ENCODE data around the gene TIPRL.

TIPRL gene

DNA sequence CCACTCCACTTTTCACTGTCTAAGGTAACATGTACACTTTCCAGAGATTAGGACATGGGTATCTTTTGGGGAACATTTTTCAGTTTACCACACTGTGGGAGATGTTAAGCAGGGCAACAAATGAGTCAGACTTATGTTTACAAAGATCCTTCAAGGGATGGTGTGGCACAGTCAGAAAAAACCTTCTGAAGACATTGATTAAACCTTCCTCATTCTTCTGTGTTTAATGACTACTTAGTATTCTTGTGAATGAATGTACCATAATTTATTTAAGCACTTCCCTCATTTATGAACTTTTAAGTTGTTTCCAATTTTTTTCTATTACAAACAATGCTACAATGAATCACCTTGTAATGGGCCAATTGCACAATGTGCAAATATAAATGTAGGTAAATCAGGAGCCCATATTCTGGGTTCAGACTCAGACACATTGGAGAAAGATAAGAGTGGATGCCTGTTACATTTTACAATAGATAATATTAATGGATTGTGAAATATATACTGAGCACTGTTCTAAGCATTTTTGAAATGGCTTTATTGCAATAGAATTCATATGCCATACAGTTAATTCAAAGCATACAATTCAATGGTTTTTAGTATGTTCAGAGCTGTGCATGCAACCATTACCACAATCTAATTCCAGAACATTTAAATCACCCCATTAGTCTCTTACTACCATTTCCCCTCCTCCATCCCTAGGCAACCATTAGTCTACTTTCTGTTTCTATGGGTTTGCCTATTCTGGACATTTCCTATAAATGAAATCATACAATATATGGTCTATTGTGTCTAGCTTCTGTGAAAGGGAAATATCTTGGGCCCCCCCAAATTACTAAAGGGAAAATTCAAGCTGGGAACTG, 45.1 kb downstream of the TIPRL start:
- H3K27ac ChIP-seq (ENCODE audit: low read depth, low read length), result no peak overlapping the region
- no peaks in the 10 kb centered on the region for H3K27me3 ChIP-seq (ENCODE audit: control insufficient read depth, insufficient read depth, low read length)
- H3K36me3 ChIP-seq (ENCODE audit: control insufficient read depth, insufficient read depth, low read length), result no peaks in the 10 kb centered on the region
- no peak overlapping the region for H3K4me3 ChIP-seq (ENCODE audit: low read length)
- no peak overlapping the region for H3K9ac ChIP-seq (ENCODE audit: low read length)
- peaks cover 8% of the 10 kb centered on the region for H3K4me1 ChIP-seq (ENCODE audit: control insufficient read depth, insufficient read depth, low read length)

DNA sequence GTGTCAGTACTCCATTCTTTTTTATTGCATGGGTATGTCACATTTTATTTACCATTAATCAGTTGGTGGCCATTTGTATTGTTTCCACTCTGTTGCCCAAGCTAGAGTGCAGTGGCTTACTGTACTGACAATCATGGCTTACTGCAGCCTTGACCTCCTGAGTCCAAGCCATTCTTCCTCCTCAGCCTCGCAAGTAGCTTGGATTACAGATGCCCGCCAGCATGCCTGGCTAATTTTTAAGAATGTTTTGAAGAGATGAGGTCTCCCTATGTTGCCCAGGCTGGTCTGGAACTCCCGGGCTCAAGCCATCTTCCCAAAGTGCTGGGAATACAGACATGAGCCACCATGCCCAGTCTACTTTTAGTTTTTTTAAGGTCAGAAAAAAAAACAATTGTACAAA, 46.2 kb downstream of the TIPRL start:
- no peak overlapping the region for H3K27ac ChIP-seq (ENCODE audit: low read depth, low read length)
- H3K9ac ChIP-seq (ENCODE audit: low read length), result no peak overlapping the region
- peaks cover 4% of the 10 kb centered on the region for H3K36me3 ChIP-seq (ENCODE audit: control insufficient read depth, insufficient read depth, low read length)
- no peaks in the 10 kb centered on the region for H3K27me3 ChIP-seq (ENCODE audit: control insufficient read depth, insufficient read depth, low read length)
- H3K4me3 ChIP-seq (ENCODE audit: low read length), result peak overlapping the region; percentile 90
- peaks cover 16% of the 10 kb centered on the region for H3K4me1 ChIP-seq (ENCODE audit: control insufficient read depth, insufficient read depth, low read length)

GRCh38 chr1:168225476-168226190, 46.9 kb downstream of the TIPRL start, which contains the start of gene SFT2D2:
TSS of gene SFT2D2 (plus strand) at chr1:168226004. CDS start at chr1:168226080, 76 bp downstream.
- Histone ChIP-seq H3K36me3 (ENCODE audit: control insufficient read depth, insufficient read depth, low read length) (peaks cover 4% of the 10 kb centered on the region), H3K27ac (ENCODE audit: low read depth, low read length) (peak within 1 kb of the TSS; percentile 83), H3K9ac (ENCODE audit: low read length) (peak within 1 kb of the TSS; percentile 80), H3K4me3 (ENCODE audit: low read length) (peak within 1 kb of the TSS; percentile 90), H3K4me1 (ENCODE audit: control insufficient read depth, insufficient read depth, low read length) (peaks cover 16% of the 10 kb centered on the region), H3K27me3 (ENCODE audit: control insufficient read depth, insufficient read depth, low read length) (no peaks in the 10 kb centered on the region)

- Histone ChIP-seq H3K4me1 (ENCODE audit: control insufficient read depth, insufficient read depth, low read length) (peaks cover 16% of the 10 kb centered on the region), H3K9ac (ENCODE audit: low read length) (no peak overlapping the region), H3K4me3 (ENCODE audit: low read length) (peak overlapping the region; percentile 90)
These were observed 48.9 kb downstream of the TIPRL start for GRCh38 chr1:168227620-168228019.

GRCh38 chr1:168229893-168230292, 51.1 kb downstream of the TIPRL start:
- Histone ChIP-seq H3K9ac (ENCODE audit: low read length) (no peak overlapping the region), H3K36me3 (ENCODE audit: control insufficient read depth, insufficient read depth, low read length) (peaks cover 12% of the 10 kb centered on the region), H3K27ac (ENCODE audit: low read depth, low read length) (no peak overlapping the region), H3K27me3 (ENCODE audit: control insufficient read depth, insufficient read depth, low read length) (no peaks in the 10 kb centered on the region), H3K4me1 (ENCODE audit: control insufficient read depth, insufficient read depth, low read length) (peaks cover 16% of the 10 kb centered on the region), H3K4me3 (ENCODE audit: low read length) (peak overlapping the region; percentile 0)

More at GRCh38 chr1:168227620-168228019, 48.9 kb downstream of the TIPRL start:
- peak overlapping the region; percentile 83 for H3K27ac ChIP-seq (ENCODE audit: low read depth, low read length)
- H3K36me3 ChIP-seq (ENCODE audit: control insufficient read depth, insufficient read depth, low read length), result peaks cover 10% of the 10 kb centered on the region
- no peaks in the 10 kb centered on the region for H3K27me3 ChIP-seq (ENCODE audit: control insufficient read depth, insufficient read depth, low read length)

GRCh38 chr1:168230709-168231108, 51.9 kb downstream of the TIPRL start:
- Histone ChIP-seq H3K27ac (ENCODE audit: low read depth, low read length) (no peak overlapping the region), H3K4me1 (ENCODE audit: control insufficient read depth, insufficient read depth, low read length) (peaks cover 16% of the 10 kb centered on the region), H3K9ac (ENCODE audit: low read length) (no peak overlapping the region), H3K36me3 (ENCODE audit: control insufficient read depth, insufficient read depth, low read length) (peaks cover 17% of the 10 kb centered on the region), H3K4me3 (ENCODE audit: low read length) (no peak overlapping the region), H3K27me3 (ENCODE audit: control insufficient read depth, insufficient read depth, low read length) (no peaks in the 10 kb centered on the region)

DNA sequence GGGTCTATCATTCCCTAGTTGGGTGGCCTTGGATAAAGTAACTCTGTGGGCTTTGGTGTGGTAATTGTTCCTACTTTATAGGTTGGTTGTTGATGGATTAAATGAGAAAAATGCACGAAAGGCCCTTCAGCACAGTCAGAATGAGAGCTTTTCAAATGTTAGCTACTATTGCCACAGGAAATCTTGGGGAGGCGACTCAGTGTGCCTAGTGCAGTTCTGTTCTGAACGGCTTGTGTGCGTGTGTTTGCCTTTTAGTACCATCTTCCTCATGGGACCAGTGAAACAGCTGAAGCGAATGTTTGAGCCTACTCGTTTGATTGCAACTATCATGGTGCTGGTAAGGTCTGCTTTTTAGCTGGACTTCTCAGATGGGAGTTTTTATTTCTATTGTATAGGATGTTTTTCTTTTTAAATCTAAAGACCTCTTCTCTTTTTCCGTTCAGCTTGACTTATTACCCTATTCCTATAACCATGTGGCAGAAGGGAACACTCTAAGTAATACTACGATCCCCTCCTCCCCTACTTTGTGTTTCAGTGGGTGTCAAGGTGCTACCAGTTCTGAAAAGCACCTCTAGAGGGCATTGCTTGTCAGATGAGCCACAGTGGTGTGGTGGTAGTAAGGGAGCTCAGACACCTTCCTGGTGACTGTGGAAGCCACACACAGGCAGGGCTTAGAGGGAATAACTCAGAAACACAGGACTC, 56.2 kb downstream of the TIPRL start:
- no peaks in the 10 kb centered on the region for H3K4me1 ChIP-seq (ENCODE audit: control insufficient read depth, insufficient read depth, low read length)
- H3K9ac ChIP-seq (ENCODE audit: low read length), result no peak overlapping the region
- no peak overlapping the region for H3K27ac ChIP-seq (ENCODE audit: low read depth, low read length)
- H3K27me3 ChIP-seq (ENCODE audit: control insufficient read depth, insufficient read depth, low read length), result no peaks in the 10 kb centered on the region
- H3K4me3 ChIP-seq (ENCODE audit: low read length), result no peak overlapping the region
- peaks cover 15% of the 10 kb centered on the region for H3K36me3 ChIP-seq (ENCODE audit: control insufficient read depth, insufficient read depth, low read length)

DNA sequence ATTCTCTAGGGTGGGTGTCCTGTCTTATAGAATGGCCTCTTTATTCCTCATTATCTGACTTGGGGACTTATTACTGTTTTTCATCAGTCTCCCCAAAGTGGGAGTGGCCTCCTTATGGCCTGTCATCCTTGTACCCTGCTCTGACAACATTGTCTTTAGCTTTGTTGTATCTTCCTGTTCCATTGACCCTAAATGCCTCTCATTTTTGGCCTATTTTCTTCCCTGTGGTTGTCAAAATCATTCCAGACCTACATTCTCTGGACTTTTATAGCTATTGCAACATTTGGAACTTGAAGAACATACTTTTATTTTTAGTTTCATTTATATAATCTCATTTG, 56.8 kb downstream of the TIPRL start:
- no peaks in the 10 kb centered on the region for H3K4me1 ChIP-seq (ENCODE audit: control insufficient read depth, insufficient read depth, low read length)
- peaks cover 15% of the 10 kb centered on the region for H3K36me3 ChIP-seq (ENCODE audit: control insufficient read depth, insufficient read depth, low read length)
- H3K9ac ChIP-seq (ENCODE audit: low read length), result no peak overlapping the region
- no peaks in the 10 kb centered on the region for H3K27me3 ChIP-seq (ENCODE audit: control insufficient read depth, insufficient read depth, low read length)
- no peak overlapping the region for H3K27ac ChIP-seq (ENCODE audit: low read depth, low read length)
- no peak overlapping the region for H3K4me3 ChIP-seq (ENCODE audit: low read length)

DNA sequence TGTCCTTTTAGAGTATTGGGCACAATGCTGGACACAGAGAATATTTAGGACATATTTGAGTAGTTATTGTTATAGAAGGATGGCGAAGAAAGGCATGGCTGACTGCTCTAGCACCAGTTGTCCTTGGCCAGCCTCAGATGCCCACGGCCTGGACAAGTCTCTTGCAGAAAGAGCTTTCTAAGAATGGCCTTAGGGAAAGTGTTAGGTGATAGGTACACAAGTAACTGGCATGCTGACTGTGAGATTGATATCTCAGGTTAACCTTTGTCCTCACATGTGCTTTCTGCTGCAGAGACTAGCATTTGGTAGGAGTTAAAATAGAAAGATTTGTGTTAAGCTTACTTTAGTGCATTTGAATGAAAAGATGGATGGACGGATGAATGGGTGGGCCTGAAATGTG, 57.2 kb downstream of the TIPRL start:
- Histone ChIP-seq H3K27ac (ENCODE audit: low read depth, low read length) (no peak overlapping the region), H3K27me3 (ENCODE audit: control insufficient read depth, insufficient read depth, low read length) (no peaks in the 10 kb centered on the region), H3K4me1 (ENCODE audit: control insufficient read depth, insufficient read depth, low read length) (no peaks in the 10 kb centered on the region), H3K9ac (ENCODE audit: low read length) (no peak overlapping the region), H3K36me3 (ENCODE audit: control insufficient read depth, insufficient read depth, low read length) (peaks cover 15% of the 10 kb centered on the region), H3K4me3 (ENCODE audit: low read length) (no peak overlapping the region)

DNA sequence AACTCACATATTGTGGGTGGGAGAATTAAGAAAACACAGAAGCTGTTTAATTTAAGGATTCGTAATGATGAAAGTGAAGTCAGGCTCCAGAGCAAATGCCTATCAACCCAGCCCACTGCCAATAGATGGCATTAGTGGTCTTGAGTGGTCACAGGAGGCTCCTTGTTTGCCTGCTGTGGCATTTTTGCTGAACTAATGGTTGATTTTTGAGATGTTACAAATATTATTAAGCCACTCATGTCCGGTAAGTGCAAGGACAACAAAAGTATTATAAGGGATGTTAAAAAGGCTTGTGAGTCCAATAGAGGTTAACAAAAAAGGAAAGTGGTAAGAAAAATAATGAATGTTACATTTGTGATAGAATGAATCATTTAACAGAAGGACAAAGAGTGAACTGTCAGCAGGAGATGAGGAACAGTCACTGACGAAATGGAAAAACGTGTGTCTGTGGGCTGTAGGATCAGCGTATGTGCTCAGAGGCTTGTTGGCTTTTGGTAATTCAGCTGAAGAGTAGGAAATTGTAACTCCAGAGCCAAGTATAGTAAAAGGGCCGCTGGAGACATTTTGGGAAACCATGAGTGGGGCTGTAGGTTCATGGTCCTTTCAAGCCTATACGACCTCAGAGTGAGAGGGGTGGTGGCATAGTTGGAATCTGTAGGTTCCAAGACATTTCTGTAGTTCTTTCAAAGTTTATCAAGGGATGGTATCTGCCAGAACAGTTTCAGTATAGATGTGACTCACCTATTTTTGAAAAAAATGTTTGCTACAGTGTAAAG, 58.3 kb downstream of the TIPRL start:
- no peaks in the 10 kb centered on the region for H3K27me3 ChIP-seq (ENCODE audit: control insufficient read depth, insufficient read depth, low read length)
- no peak overlapping the region for H3K9ac ChIP-seq (ENCODE audit: low read length)
- no peaks in the 10 kb centered on the region for H3K4me1 ChIP-seq (ENCODE audit: control insufficient read depth, insufficient read depth, low read length)
- peaks cover 15% of the 10 kb centered on the region for H3K36me3 ChIP-seq (ENCODE audit: control insufficient read depth, insufficient read depth, low read length)
- no peak overlapping the region for H3K27ac ChIP-seq (ENCODE audit: low read depth, low read length)
- H3K4me3 ChIP-seq (ENCODE audit: low read length), result no peak overlapping the region

- peak overlapping the region; percentile 4 for H3K27ac ChIP-seq (ENCODE audit: low read depth, low read length)
- H3K9ac ChIP-seq (ENCODE audit: low read length), result no peak overlapping the region
- H3K4me1 ChIP-seq (ENCODE audit: control insufficient read depth, insufficient read depth, low read length), result peaks cover 3% of the 10 kb centered on the region
- peaks cover 3% of the 10 kb centered on the region for H3K36me3 ChIP-seq (ENCODE audit: control insufficient read depth, insufficient read depth, low read length)
- no peak overlapping the region for H3K4me3 ChIP-seq (ENCODE audit: low read length)
- no peaks in the 10 kb centered on the region for H3K27me3 ChIP-seq (ENCODE audit: control insufficient read depth, insufficient read depth, low read length)
These were observed 64.4 kb downstream of the TIPRL start for GRCh38 chr1:168243198-168243597.

Measured in rectal smooth muscle tissue (tissue), 1 donor.